AG09319 (cell line): ENCODE data around the gene TMC2.

ENCODE experiments used
- DNase-seq: peaks from one replicate; pipeline ENCODE4 v3.0.0-alpha.2; 2010; ENCODE audit warnings: low read depth; ENCODE audit errors: extremely low read depth
- CTCF ChIP-seq: IDR thresholded peaks from 2 replicates; pipeline ENCODE4 v1.5.1; 2011; ENCODE audit warnings: low read depth, mild to moderate bottlenecking, inconsistent platforms, low read length, moderate library complexity

The TMC2 gene

GRCh38 chr20:2619337-2619736 lies 83.0 kb downstream of the TMC2 start:
- TF ChIP-seq CTCF, result no peak
- DNase-seq, result no peak

GRCh38 chr20:2619961-2620595 lies 83.7 kb downstream of the TMC2 start:
- no peak for TF ChIP-seq CTCF
- DNase-seq, result no peak

- no peak for TF ChIP-seq CTCF
These were observed 87.8 kb downstream of the TMC2 start for GRCh38 chr20:2624190-2624589.

GRCh38 chr20:2625062-2625461 lies 88.7 kb downstream of the TMC2 start:
- no peak for TF ChIP-seq CTCF
- DNase-seq, result peak; percentile 3

More at GRCh38 chr20:2624190-2624589, 87.8 kb downstream of the TMC2 start:
- no peak for DNase-seq

- peak; percentile 51 for DNase-seq
- no peak for TF ChIP-seq CTCF
These were observed 90.6 kb downstream of the TMC2 start for GRCh38 chr20:2626853-2627541.

GRCh38 chr20:2631228-2631627 lies 94.9 kb downstream of the TMC2 start:
- no peak for DNase-seq
- TF ChIP-seq CTCF, result no peak

- TF ChIP-seq CTCF, result no peak
- DNase-seq, result no peak
These were observed 97.0 kb downstream of the TMC2 start for GRCh38 chr20:2633381-2633780.
